Liver (tissue), 9 donors: ENCODE data around the gene ZFX. TPM values are rescaled to one million over a fixed set of nuclear protein-coding genes. Genes with fewer than 3 reads are reported as not detected.
A peak's percentile ranks its signal among the peaks of the same experiment; 100 is the strongest.

Experiments used
- DNase-seq: peaks from one replicate; pipeline ENCODE4 v3.0.0-alpha.2; 2017; ENCODE audit warnings: low spot score
- H3K27ac ChIP-seq, 2 donors: one replicate each; pipeline ENCODE4 v1.7.0; 2013; ENCODE audit warnings: inconsistent platforms in 2 of 2, low read length in 2 of 2, control low read depth in 1 of 2, low read depth in 1 of 2, mild to moderate bottlenecking in 1 of 2
- H3K27me3 ChIP-seq, 4 donors: one replicate each; pipeline versions ENCODE4 v1.6.1 to v1.7.0; 2013; ENCODE audit warnings: low read length in 3 of 4, inconsistent platforms in 1 of 4, mild to moderate bottlenecking in 1 of 4, moderate library complexity in 1 of 4; ENCODE audit not compliant: control insufficient read depth in 4 of 4, insufficient read depth in 4 of 4
- H3K36me3 ChIP-seq, 4 donors: one replicate each; pipeline versions ENCODE4 v1.6.1 to v1.7.0; 2013; ENCODE audit warnings: low read length in 3 of 4, mild to moderate bottlenecking in 3 of 4, low read depth in 1 of 4, moderate library complexity in 1 of 4; ENCODE audit not compliant: control insufficient read depth in 4 of 4, insufficient read depth in 3 of 4
- H3K4me1 ChIP-seq, 4 donors: one replicate each; pipeline versions ENCODE4 v1.6.1 to v1.7.0; 2013; ENCODE audit warnings: low read length in 3 of 4, mild to moderate bottlenecking in 3 of 4, moderate library complexity in 1 of 4; ENCODE audit not compliant: control insufficient read depth in 4 of 4, insufficient read depth in 4 of 4
- H3K4me3 ChIP-seq, 3 donors: one replicate each; pipeline versions ENCODE4 v1.6.1 to v1.7.0; 2013; ENCODE audit warnings: low read length in 3 of 3, control low read depth in 1 of 3, low read depth in 1 of 3, mild to moderate bottlenecking in 1 of 3
- H3K9ac ChIP-seq, 2 donors: one replicate each; pipeline ENCODE4 v1.7.0; 2013; ENCODE audit warnings: low read length in 2 of 2, mild to moderate bottlenecking in 2 of 2, moderate library complexity in 2 of 2, control low read depth in 1 of 2, low read depth in 1 of 2
- H3K9me3 ChIP-seq, 4 donors: one replicate each; pipeline versions ENCODE4 v1.6.1 to v1.7.0; 2013; ENCODE audit warnings: low read length in 3 of 4; ENCODE audit not compliant: control insufficient read depth in 4 of 4
- ATF3 ChIP-seq: IDR thresholded peaks from 2 replicates; pipeline ENCODE4 v1.6.1; 2016; ENCODE audit warnings: antibody characterized with exemption
- CTCF ChIP-seq: fragments of 150-350 bp; IDR thresholded peaks from 2 replicates; pipeline ENCODE4 v1.5.1; 2017; ENCODE audit warnings: improper control_type of control experiment, low read depth, low read length; ENCODE audit not compliant: missing input control
- EGR1 ChIP-seq, 2 donors: IDR thresholded peaks; 2 replicates each; pipeline ENCODE4 v1.6.1; 2016 to 2018; ENCODE audit warnings: antibody characterized with exemption in 2 of 2, low read depth in 2 of 2
- FOXA2 ChIP-seq: IDR thresholded peaks from 2 replicates; pipeline ENCODE4 v1.6.1; 2016; ENCODE audit warnings: antibody characterized with exemption
- GABPA ChIP-seq, 2 donors: IDR thresholded peaks in 1 of 2; conservative IDR thresholded peaks in 1 of 2; 2 replicates each; pipeline ENCODE4 v1.6.1; 2016; ENCODE audit warnings: antibody characterized with exemption in 2 of 2, mild to moderate bottlenecking in 1 of 2, moderate library complexity in 1 of 2
- HNF4A ChIP-seq, 2 donors: conservative IDR thresholded peaks; 2 replicates each; pipeline ENCODE4 v1.6.1; 2016; ENCODE audit warnings: antibody characterized with exemption in 2 of 2, mild to moderate bottlenecking in 2 of 2
- HNF4G ChIP-seq: IDR thresholded peaks from 2 replicates; pipeline ENCODE4 v1.6.1; 2016; ENCODE audit warnings: antibody characterized with exemption
- JUND ChIP-seq, 2 donors: IDR thresholded peaks; 2 replicates each; pipeline ENCODE4 v1.6.1; 2016; ENCODE audit warnings: antibody characterized with exemption in 2 of 2
- MAX ChIP-seq: IDR thresholded peaks from 2 replicates; pipeline ENCODE4 v1.6.1; 2016; ENCODE audit warnings: antibody characterized with exemption
- NR2F2 ChIP-seq: IDR thresholded peaks from 2 replicates; pipeline ENCODE4 v1.6.1; 2016; ENCODE audit warnings: antibody characterized with exemption
- RAD21 ChIP-seq, 2 donors: IDR thresholded peaks; 2 replicates each; pipeline ENCODE4 v1.6.1; 2016; ENCODE audit warnings: antibody characterized with exemption in 2 of 2, mild to moderate bottlenecking in 2 of 2
- REST ChIP-seq: IDR thresholded peaks from 2 replicates; pipeline ENCODE4 v1.6.1; 2016; ENCODE audit warnings: antibody characterized with exemption, mild to moderate bottlenecking
- RXRA ChIP-seq, 2 donors: IDR thresholded peaks; 2 replicates each; pipeline ENCODE4 v1.6.1; 2017 to 2018; ENCODE audit warnings: antibody characterized with exemption in 2 of 2, mild to moderate bottlenecking in 1 of 2
- SP1 ChIP-seq: IDR thresholded peaks from 2 replicates; pipeline ENCODE4 v1.6.1; 2018; ENCODE audit warnings: antibody characterized with exemption, mild to moderate bottlenecking
- TAF1 ChIP-seq: conservative IDR thresholded peaks from 2 replicates; pipeline ENCODE4 v1.6.1; 2016; ENCODE audit warnings: antibody characterized with exemption, mild to moderate bottlenecking
- YY1 ChIP-seq: IDR thresholded peaks from 2 replicates; pipeline ENCODE4 v1.6.1; 2016; ENCODE audit warnings: antibody characterized with exemption, mild to moderate bottlenecking
- WGBS: extraction: QIAGEN DNeasy Blood & Tissue Kit; methylation state at CpG from one replicate; pipeline ENCODE4 v1.1.7; 2013; 5-methylcytosine and 5-hydroxymethylcytosine counted together
- polyA plus RNA-seq, 2 donors: library from polyadenylated mRNA; stranded (reverse) in 1 of 2; unstranded in 1 of 2; fragments of 200-250 nt in 1 of 2; fragments of >200 nt in 1 of 2; fragmentation: Nextera tagmentation in 1 of 2; extraction: Ambion mirVana in 1 of 2; gene quantifications; one replicate each; pipeline versions ENCODE4 v1.2.1 to v1.2.3, GENCODE V29; 2013 to 2015
- total RNA-seq, 2 donors: library from RNA; depleted of rRNA; stranded (reverse); fragments of >200 nt; gene quantifications; one replicate each; pipeline ENCODE4 v1.2.3, GENCODE V29; 2014
- donor health status: healthy.
- donor health status: healthy.
- donor health status: healthy.
- donor health status: healthy.
- donor health status: healthy.

ZFX gene
- total and polyA plus RNA-seq, 4 donors, result 3.8 to 50.0 (median 19.0) TPM

- WGBS, result 92% methylated on average over 2 of the region's 2 CpGs
- Histone ChIP-seq H3K4me1 (peaks cover 0 to 7% (median 4%) of the 10 kb centered on the region in 4 donors), H3K9ac (no peak overlapping the region), H3K27me3 (no peaks in the 10 kb centered on the region), H3K4me3 (no peak overlapping the region), H3K27ac (no peak overlapping the region), H3K36me3 (peaks cover 0 to 27% (median 16%) of the 10 kb centered on the region in 4 donors), H3K9me3 (no peaks in the 10 kb centered on the region)
- no peak for TF ChIP-seq HNF4G
- no peak for TF ChIP-seq NR2F2
- TF ChIP-seq FOXA2, result no peak
- TF ChIP-seq REST, result no peak
- no peak for TF ChIP-seq EGR1 (IDR thresholded peaks at IDR 0.05; ENCODE audit: low read depth in 2 of 2)
- TF ChIP-seq ATF3, result no peak
- no peak for TF ChIP-seq MAX
- no peak for TF ChIP-seq GABPA (IDR thresholded peaks at IDR 0.05 in 1 of 2, conservative IDR thresholded peaks at IDR 0.05 in 1 of 2)
- no peak for TF ChIP-seq HNF4A (conservative IDR thresholded peaks at IDR 0.05)
- TF ChIP-seq RXRA (IDR thresholded peaks at IDR 0.05), result no peak
- no peak for TF ChIP-seq JUND (IDR thresholded peaks at IDR 0.05)
- no peak for TF ChIP-seq CTCF
- no peak for DNase-seq
Measured at GRCh38 chrX:24215272-24215671, 65.7 kb downstream of the ZFX start.

GRCh38 chrX:24216037-24216436, 66.5 kb downstream of the ZFX start:
- 91% methylated on average over 4 of the region's 4 CpGs for WGBS

GRCh38 chrX:24216827-24217226, 67.3 kb downstream of the ZFX start:
- Histone ChIP-seq H3K4me1 (peaks cover 0 to 7% (median 4%) of the 10 kb centered on the region in 4 donors), H3K27me3 (no peaks in the 10 kb centered on the region), H3K4me3 (no peak overlapping the region), H3K27ac (no peak overlapping the region), H3K36me3 (peaks cover 0 to 12% (median 5%) of the 10 kb centered on the region in 4 donors), H3K9me3 (no peaks in the 10 kb centered on the region), H3K9ac (no peak overlapping the region)
- no peak for DNase-seq
- 52% methylated on average over 1 of the region's 1 CpG for WGBS
- TF ChIP-seq HNF4A (conservative IDR thresholded peaks at IDR 0.05) (peak in 1 of 2 donors; percentile 30), TAF1 (no peak), EGR1 (IDR thresholded peaks at IDR 0.05; ENCODE audit: low read depth in 2 of 2) (no peak), SP1 (no peak), JUND (IDR thresholded peaks at IDR 0.05) (no peak), RXRA (IDR thresholded peaks at IDR 0.05) (peak in 1 of 2 donors; percentile 10), ATF3 (no peak), MAX (no peak), FOXA2 (no peak), CTCF (no peak), GABPA (IDR thresholded peaks at IDR 0.05 in 1 of 2, conservative IDR thresholded peaks at IDR 0.05 in 1 of 2) (no peak), YY1 (peak; percentile 19)

More at GRCh38 chrX:24216037-24216436, 66.5 kb downstream of the ZFX start:
- Histone ChIP-seq H3K27me3 (no peaks in the 10 kb centered on the region), H3K27ac (no peak overlapping the region), H3K4me3 (no peak overlapping the region), H3K4me1 (peaks cover 0 to 7% (median 4%) of the 10 kb centered on the region in 4 donors), H3K9ac (no peak overlapping the region), H3K9me3 (no peaks in the 10 kb centered on the region), H3K36me3 (peaks cover 0 to 19% (median 9%) of the 10 kb centered on the region in 4 donors)
- TF ChIP-seq RAD21 (IDR thresholded peaks at IDR 0.05) (no peak), FOXA2 (no peak)
- no peak for DNase-seq
